Endothelial cell of umbilical vein (primary cell): Measurements from ENCODE around the gene RUFY3. TPM values are rescaled to one million over a fixed set of nuclear protein-coding genes. Genes with fewer than 3 reads are reported as not detected.

Source experiments
- BruUV-seq: library from RNA; stranded (reverse); fragments of 400-500 nt; replicated peaks from 2 replicates; lab custom pipeline; 2021; lab: Mats Ljungman, UMichigan
- CTCF ChIA-PET: fragments of 300-600, 350-600 bp; sonication (Branson Sonifier 250); formaldehyde crosslinking; loops from one replicate; lab custom pipeline; 2021; ENCODE audit warnings: antibody characterized with exemption, inconsistent platforms; lab: Charles Lee
- POLR2A ChIA-PET: fragments of 300-600, 350-600 bp; sonication (Branson Sonifier 250); formaldehyde crosslinking; loops from one replicate; lab custom pipeline; 2021; ENCODE audit warnings: antibody characterized with exemption, inconsistent platforms; lab: Charles Lee
- DNase-seq: peaks from one replicate; pipeline ENCODE4 v3.0.0-alpha.2; 2011; ENCODE audit warnings: low read depth, low spot score
- FAIRE-seq: peaks from 2 replicates; lab custom pipeline; 2011; peaks lifted over from hg19 to GRCh38; lab: Jason Lieb, UNC
- H2AFZ ChIP-seq: 2 replicates; pipeline ENCODE4 v1.6.0; 2012; ENCODE audit warnings: low read depth, low read length, control low read depth, inconsistent platforms
- H3K27ac ChIP-seq: 2 replicates; pipeline ENCODE4 v1.5.1; 2011; ENCODE audit warnings: low read depth, mild to moderate bottlenecking, control low read depth, low read length, moderate library complexity; ENCODE audit not compliant: insufficient read depth
- H3K27me3 ChIP-seq, 2 experiments: 2 replicates each; pipeline versions ENCODE4 v1.6.0 to v1.6.1; 2011; ENCODE audit warnings: low read length in 2 of 2, mixed read lengths in 1 of 2; ENCODE audit not compliant: control insufficient read depth in 2 of 2, insufficient read depth in 2 of 2
- H3K36me3 ChIP-seq, 2 experiments: 2 replicates in 1 of 2; 3 replicates in 1 of 2; pipeline ENCODE4 v1.5.1; 2011; ENCODE audit warnings: low read length in 2 of 2, mild to moderate bottlenecking in 1 of 2, moderate library complexity in 1 of 2; ENCODE audit not compliant: control insufficient read depth in 2 of 2, insufficient read depth in 2 of 2; ENCODE audit errors: extremely low read depth in 1 of 2
- H3K4me1 ChIP-seq: 3 replicates; pipeline ENCODE4 v1.5.1; 2011; ENCODE audit warnings: mild to moderate bottlenecking, low read length; ENCODE audit not compliant: control insufficient read depth, insufficient read depth; ENCODE audit errors: extremely low read depth
- H3K4me2 ChIP-seq: 2 replicates; pipeline ENCODE4 v1.6.1; 2011; ENCODE audit warnings: low read length, control low read depth, mixed read lengths; ENCODE audit not compliant: insufficient read depth
- H3K4me3 ChIP-seq, 3 experiments: fragments of 200-600 bp in 1 of 3; sonication (generic), shearing (Covaris generic) in 1 of 3; replicated peaks in 1 of 3; 2 replicates each; pipeline ENCODE4 v1.5.1; 2011 to 2016; ENCODE audit warnings: control low read depth in 3 of 3, low read length in 3 of 3, mild to moderate bottlenecking in 2 of 3, inconsistent platforms in 1 of 3, low read depth in 1 of 3, moderate library complexity in 1 of 3; ENCODE audit not compliant: insufficient read depth in 1 of 3
- H3K79me2 ChIP-seq: 2 replicates; pipeline ENCODE4 v1.6.0; 2012; ENCODE audit warnings: low read length, inconsistent platforms; ENCODE audit not compliant: control insufficient read depth, insufficient read depth
- H3K9ac ChIP-seq: replicated peaks from 2 replicates; pipeline ENCODE3; 2011; ENCODE audit warnings: low read length, control low read depth; ENCODE audit not compliant: insufficient read depth; ENCODE audit errors: extremely low read depth
- H3K9me1 ChIP-seq: replicated peaks from 3 replicates; pipeline ENCODE4 v1.6.0; 2011; ENCODE audit warnings: mild to moderate bottlenecking, low read length; ENCODE audit not compliant: control insufficient read depth, insufficient read depth; ENCODE audit errors: extremely low read depth
- H3K9me3 ChIP-seq: replicated peaks from 2 replicates; pipeline ENCODE4 v1.5.1; 2012; ENCODE audit warnings: low read length, inconsistent platforms; ENCODE audit not compliant: control insufficient read depth, insufficient read depth
- H4K20me1 ChIP-seq: replicated peaks from 2 replicates; pipeline ENCODE3; 2011; ENCODE audit warnings: mild to moderate bottlenecking, low read length; ENCODE audit not compliant: control insufficient read depth, insufficient read depth; ENCODE audit errors: extremely low read depth
- EZH2 ChIP-seq: IDR thresholded peaks from 2 replicates; pipeline ENCODE4 v1.6.1; 2012; ENCODE audit warnings: borderline replicate concordance, low read depth, mild to moderate bottlenecking, moderate library complexity, low read length, inconsistent platforms; ENCODE audit not compliant: severe bottlenecking
- FOS ChIP-seq: IDR thresholded peaks from 2 replicates; pipeline ENCODE4 v1.6.1; 2011; ENCODE audit warnings: mild to moderate bottlenecking, low read length, moderate library complexity, borderline replicate concordance; ENCODE audit not compliant: insufficient read depth
- GATA2 ChIP-seq: IDR thresholded peaks from 2 replicates; pipeline ENCODE4 v1.7.0; 2011; ENCODE audit warnings: low read depth, mild to moderate bottlenecking, moderate library complexity, mixed read lengths, low read length; ENCODE audit not compliant: insufficient read length, insufficient read depth
- JUN ChIP-seq: IDR thresholded peaks from 2 replicates; pipeline ENCODE4 v1.6.1; 2011; ENCODE audit warnings: borderline replicate concordance, low read depth; ENCODE audit not compliant: insufficient read length, insufficient read depth
- MYC ChIP-seq: IDR thresholded peaks from one replicate; pipeline ENCODE4 v1.6.1; 2011; ENCODE audit warnings: mild to moderate bottlenecking, low read depth, low read length
- POLR2A ChIP-seq: IDR thresholded peaks from 2 replicates; pipeline ENCODE4 v1.6.1; 2012; ENCODE audit warnings: low read depth, mild to moderate bottlenecking, control low read depth, low read length
- POLR2AphosphoS5 ChIP-seq: IDR thresholded peaks from 2 replicates; pipeline ENCODE4 v1.6.1; 2012; ENCODE audit warnings: low read depth, mild to moderate bottlenecking, control low read depth, low read length, moderate library complexity; ENCODE audit not compliant: insufficient read depth
- dilution Hi-C: fragments of 300-500 bp; cut with MboI; formaldehyde crosslinking; loops from one replicate; pipeline ENCODE4 v1.15.0; 2019; ENCODE audit warnings: low sequenced_read_pairs; ENCODE audit not compliant: extremely low pct_ligation_motif_present
- intact Hi-C: fragments of 100-400 bp; cut with micrococcal nuclease; formaldehyde crosslinking; loops from one replicate; pipeline ENCODE4 v1.10.0; 2022
- polyA plus RNA-seq, 4 experiments: library from polyadenylated mRNA; depleted of rRNA in 3 of 4; stranded (reverse) in 3 of 4; unstranded in 1 of 4; fragments of >200 nt; gene quantifications; 2 replicates each; pipeline versions ENCODE4 v1.2.1 to v1.2.3, GENCODE V29; 2011 to 2012; ENCODE audit warnings: missing spikeins in 1 of 4
- total RNA-seq: library from RNA; stranded (reverse); gene quantifications from 2 replicates; pipeline ENCODE4 v1.2.3, GENCODE V29; 2021
- TF ChIP-seq, protein P1 (sequence below): IDR thresholded peaks from 2 replicates; pipeline ENCODE4 v1.6.1; 2011; ENCODE audit not compliant: insufficient read depth, insufficient read length
- TF ChIP-seq, protein P2 (sequence below), 2 donors: IDR thresholded peaks; 1 replicate in 1 of 2; 2 replicates in 1 of 2; pipeline ENCODE4 v1.5.1; 2011; ENCODE audit warnings: low read length in 2 of 2, mild to moderate bottlenecking in 2 of 2, moderate library complexity in 2 of 2, control low read depth in 1 of 2, inconsistent platforms in 1 of 2, low read depth in 1 of 2; ENCODE audit not compliant: insufficient read depth in 1 of 2; ENCODE audit errors: extremely low read depth in 1 of 2

Gene RUFY3
- total and polyA plus RNA-seq, 2 donors (not counting 3 experiments of a cell fraction or from before 2014, with no cell fraction given) = 10.0 to 52.8 TPM

DNA sequence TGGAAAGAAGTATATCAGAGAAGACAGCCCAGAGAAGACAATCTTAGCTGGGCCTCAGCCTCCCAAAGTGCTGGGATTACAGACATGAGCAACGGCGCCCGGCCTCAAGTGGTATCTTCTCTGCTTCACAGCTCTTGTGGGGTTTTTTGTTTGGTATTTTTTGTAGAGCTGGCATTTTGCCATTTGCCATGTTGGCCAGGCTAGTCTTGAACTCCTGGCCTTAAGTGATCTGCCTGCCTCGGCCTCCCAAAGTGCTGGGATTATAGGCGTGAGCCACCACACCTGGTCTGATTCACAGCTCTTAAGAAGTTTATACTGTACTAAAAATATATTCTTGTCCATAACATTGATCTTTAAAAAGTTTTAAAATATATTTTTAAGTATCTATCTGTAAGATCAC is 21.1 kb upstream of the RUFY3 start:
- H3K27me3 ChIP-seq = no peaks in the 10 kb centered on the region
- peaks cover 9% of the 10 kb centered on the region for H3K4me1 ChIP-seq
- FAIRE-seq (no peak), DNase-seq (no peak)
- intact Hi-C loops (no loop called here), dilution Hi-C loops (no loop called here)
- ChIA-PET POLR2A (no interaction called here), CTCF (no interaction called here)
- BruUV-seq = no TSS peak
- H3K9me1 ChIP-seq = no peaks in the 10 kb centered on the region
- H3K4me2 ChIP-seq = no peak overlapping the region
- TF ChIP-seq POLR2AphosphoS5 (no peak), MYC (no peak), GATA2 (no peak), EZH2 (no peak), POLR2A (no peak), FOS (no peak), JUN (no peak)
- TF ChIP-seq, protein P1, sequence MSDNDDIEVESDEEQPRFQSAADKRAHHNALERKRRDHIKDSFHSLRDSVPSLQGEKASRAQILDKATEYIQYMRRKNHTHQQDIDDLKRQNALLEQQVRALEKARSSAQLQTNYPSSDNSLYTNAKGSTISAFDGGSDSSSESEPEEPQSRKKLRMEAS = no peak
- TF ChIP-seq, protein P2, sequence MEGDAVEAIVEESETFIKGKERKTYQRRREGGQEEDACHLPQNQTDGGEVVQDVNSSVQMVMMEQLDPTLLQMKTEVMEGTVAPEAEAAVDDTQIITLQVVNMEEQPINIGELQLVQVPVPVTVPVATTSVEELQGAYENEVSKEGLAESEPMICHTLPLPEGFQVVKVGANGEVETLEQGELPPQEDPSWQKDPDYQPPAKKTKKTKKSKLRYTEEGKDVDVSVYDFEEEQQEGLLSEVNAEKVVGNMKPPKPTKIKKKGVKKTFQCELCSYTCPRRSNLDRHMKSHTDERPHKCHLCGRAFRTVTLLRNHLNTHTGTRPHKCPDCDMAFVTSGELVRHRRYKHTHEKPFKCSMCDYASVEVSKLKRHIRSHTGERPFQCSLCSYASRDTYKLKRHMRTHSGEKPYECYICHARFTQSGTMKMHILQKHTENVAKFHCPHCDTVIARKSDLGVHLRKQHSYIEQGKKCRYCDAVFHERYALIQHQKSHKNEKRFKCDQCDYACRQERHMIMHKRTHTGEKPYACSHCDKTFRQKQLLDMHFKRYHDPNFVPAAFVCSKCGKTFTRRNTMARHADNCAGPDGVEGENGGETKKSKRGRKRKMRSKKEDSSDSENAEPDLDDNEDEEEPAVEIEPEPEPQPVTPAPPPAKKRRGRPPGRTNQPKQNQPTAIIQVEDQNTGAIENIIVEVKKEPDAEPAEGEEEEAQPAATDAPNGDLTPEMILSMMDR (IDR thresholded peaks at IDR 0.05; ENCODE audit: extremely low read depth in 1 of 2, insufficient read depth in 1 of 2, low read depth in 1 of 2, low read length in 2 of 2) = no peak
- H4K20me1 ChIP-seq = no peaks in the 10 kb centered on the region
- H2AFZ ChIP-seq = no peak overlapping the region
- no peak overlapping the region for H3K27ac ChIP-seq
- peaks cover 1% of the 10 kb centered on the region for H3K79me2 ChIP-seq
- no peaks in the 10 kb centered on the region for H3K9me3 ChIP-seq
- no peak overlapping the region for H3K4me3 ChIP-seq
- no peak overlapping the region for H3K9ac ChIP-seq
- H3K36me3 ChIP-seq = no peaks in the 10 kb centered on the region
